ENCODE results near the gene OGDHL. TPM values are rescaled to one million over a fixed set of nuclear protein-coding genes. Genes with fewer than 3 reads are reported as not detected.

The OGDHL gene
- total and polyA plus RNA-seq, 2 of the 13 experiments (the other 11 are each of a cell fraction or from before 2014, with no cell fraction given): 3.0 to 9.8 TPM

DNA sequence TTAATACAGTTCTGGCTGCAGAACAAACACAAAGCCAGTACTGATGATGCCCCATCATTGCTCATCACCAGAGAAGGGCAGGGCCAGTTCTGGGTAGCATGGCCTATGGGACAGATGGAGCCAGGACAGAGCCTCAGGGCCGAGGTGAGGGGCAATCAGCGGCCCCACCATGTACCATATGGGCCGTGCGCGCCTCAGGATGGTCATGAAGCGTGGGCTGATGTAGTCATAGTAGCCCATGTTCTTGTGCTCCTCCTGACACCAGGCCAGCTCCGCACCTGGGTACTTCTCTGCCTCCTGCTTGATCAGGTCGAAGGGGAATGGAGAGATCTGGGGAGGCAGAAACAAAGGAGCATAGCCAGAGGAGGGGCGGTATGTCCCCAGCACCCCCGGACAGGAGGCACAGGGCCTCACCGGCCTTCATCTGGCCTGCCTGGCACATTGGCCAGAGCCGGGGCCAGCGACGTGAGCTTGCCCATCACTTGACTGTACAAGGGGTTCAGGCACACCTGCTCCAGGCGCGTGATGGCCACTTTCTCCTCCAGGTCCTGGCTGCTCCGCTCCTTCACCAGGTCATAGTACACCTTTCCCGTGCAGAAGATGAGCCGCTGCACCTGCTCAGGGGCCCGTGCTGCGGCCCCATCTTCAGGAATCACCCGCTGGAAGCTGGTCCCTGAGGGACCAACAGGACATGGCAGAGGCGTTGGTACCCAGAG, 26.1 kb downstream of the OGDHL start (continued):
- TF ChIP-seq, protein P1, sequence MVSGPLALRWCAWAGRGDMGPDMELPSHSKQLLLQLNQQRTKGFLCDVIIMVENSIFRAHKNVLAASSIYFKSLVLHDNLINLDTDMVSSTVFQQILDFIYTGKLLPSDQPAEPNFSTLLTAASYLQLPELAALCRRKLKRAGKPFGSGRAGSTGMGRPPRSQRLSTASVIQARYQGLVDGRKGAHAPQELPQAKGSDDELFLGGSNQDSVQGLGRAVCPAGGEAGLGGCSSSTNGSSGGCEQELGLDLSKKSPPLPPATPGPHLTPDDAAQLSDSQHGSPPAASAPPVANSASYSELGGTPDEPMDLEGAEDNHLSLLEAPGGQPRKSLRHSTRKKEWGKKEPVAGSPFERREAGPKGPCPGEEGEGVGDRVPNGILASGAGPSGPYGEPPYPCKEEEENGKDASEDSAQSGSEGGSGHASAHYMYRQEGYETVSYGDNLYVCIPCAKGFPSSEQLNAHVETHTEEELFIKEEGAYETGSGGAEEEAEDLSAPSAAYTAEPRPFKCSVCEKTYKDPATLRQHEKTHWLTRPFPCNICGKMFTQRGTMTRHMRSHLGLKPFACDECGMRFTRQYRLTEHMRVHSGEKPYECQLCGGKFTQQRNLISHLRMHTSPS (CRISPR knock-in tag; IDR thresholded peaks at IDR 0.05; ENCODE audit: low read depth): no peak
- TF ChIP-seq ZNF230 (CRISPR knock-in tag; IDR thresholded peaks at IDR 0.05) (no peak), SYNCRIP (IDR thresholded peaks at IDR 0.05; ENCODE audit: insufficient read depth, low read depth, low read length) (no peak)

GRCh38 chr10:49735161-49735560, 27.0 kb downstream of the OGDHL start:
- H3K4me3 ChIP-seq (replicated peaks in 1 of 3; ENCODE audit: insufficient read depth in 1 of 3, low read depth in 2 of 3, low read length in 3 of 3): no peak overlapping the region
- H3K4me1 ChIP-seq (ENCODE audit: insufficient read depth, low read length): no peaks in the 10 kb centered on the region
- ATAC-seq (no peak), FAIRE-seq (no peak), DNase-seq (ENCODE audit: low spot score) (no peak)
- no peaks in the 10 kb centered on the region for H3K36me3 ChIP-seq (replicated peaks in 1 of 2; ENCODE audit: control insufficient read depth in 1 of 2, insufficient read depth in 2 of 2, low read length in 2 of 2)
- in situ Hi-C loops (cut with HindIII; ENCODE audit: extremely low pct_ligation_motif_present, low pct_unique_long_range_greater_than_20kb) (no loop called here), intact Hi-C loops (cut with micrococcal nuclease; ENCODE audit: unreplicated experiment) (no loop called here)
- no TSS peak for BruUV-seq (replicated peaks)
- no peak overlapping the region for H2AFZ ChIP-seq (ENCODE audit: low read length)
- no peaks in the 10 kb centered on the region for H3K27me3 ChIP-seq (ENCODE audit: control insufficient read depth in 1 of 2, insufficient read depth in 2 of 2, low read length in 2 of 2)
- ChIA-PET CTCF (ENCODE audit: low intra/inter-chr PET ratio, low total read pairs) (no interaction called here), POLR2A (no interaction called here)
- TF ChIP-seq, protein P2, sequence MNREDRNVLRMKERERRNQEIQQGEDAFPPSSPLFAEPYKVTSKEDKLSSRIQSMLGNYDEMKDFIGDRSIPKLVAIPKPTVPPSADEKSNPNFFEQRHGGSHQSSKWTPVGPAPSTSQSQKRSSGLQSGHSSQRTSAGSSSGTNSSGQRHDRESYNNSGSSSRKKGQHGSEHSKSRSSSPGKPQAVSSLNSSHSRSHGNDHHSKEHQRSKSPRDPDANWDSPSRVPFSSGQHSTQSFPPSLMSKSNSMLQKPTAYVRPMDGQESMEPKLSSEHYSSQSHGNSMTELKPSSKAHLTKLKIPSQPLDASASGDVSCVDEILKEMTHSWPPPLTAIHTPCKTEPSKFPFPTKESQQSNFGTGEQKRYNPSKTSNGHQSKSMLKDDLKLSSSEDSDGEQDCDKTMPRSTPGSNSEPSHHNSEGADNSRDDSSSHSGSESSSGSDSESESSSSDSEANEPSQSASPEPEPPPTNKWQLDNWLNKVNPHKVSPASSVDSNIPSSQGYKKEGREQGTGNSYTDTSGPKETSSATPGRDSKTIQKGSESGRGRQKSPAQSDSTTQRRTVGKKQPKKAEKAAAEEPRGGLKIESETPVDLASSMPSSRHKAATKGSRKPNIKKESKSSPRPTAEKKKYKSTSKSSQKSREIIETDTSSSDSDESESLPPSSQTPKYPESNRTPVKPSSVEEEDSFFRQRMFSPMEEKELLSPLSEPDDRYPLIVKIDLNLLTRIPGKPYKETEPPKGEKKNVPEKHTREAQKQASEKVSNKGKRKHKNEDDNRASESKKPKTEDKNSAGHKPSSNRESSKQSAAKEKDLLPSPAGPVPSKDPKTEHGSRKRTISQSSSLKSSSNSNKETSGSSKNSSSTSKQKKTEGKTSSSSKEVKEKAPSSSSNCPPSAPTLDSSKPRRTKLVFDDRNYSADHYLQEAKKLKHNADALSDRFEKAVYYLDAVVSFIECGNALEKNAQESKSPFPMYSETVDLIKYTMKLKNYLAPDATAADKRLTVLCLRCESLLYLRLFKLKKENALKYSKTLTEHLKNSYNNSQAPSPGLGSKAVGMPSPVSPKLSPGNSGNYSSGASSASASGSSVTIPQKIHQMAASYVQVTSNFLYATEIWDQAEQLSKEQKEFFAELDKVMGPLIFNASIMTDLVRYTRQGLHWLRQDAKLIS (CRISPR knock-in tag; IDR thresholded peaks at IDR 0.05): no peak
- no peak overlapping the region for H3K9ac ChIP-seq (ENCODE audit: insufficient read depth, low read depth, low read length)
- H3K9me3 ChIP-seq (ENCODE audit: low read length): no peaks in the 10 kb centered on the region
- no peaks in the 10 kb centered on the region for H3K79me2 ChIP-seq (ENCODE audit: insufficient read depth, low read length)
- H3K27ac ChIP-seq (ENCODE audit: extremely low read length, insufficient read depth, low read length): no peak overlapping the region
- H3K4me2 ChIP-seq (ENCODE audit: low read depth, low read length): no peak overlapping the region
- WGBS (ENCODE audit: low lambda C conversion rate): 71% methylated on average over 5 of the region's 11 CpGs
- no peaks in the 10 kb centered on the region for H4K20me1 ChIP-seq (ENCODE audit: insufficient read depth, low read length)
